GM12891 (cell line): Measurements from ENCODE around the gene UBTF. TPM values are rescaled to one million over a fixed set of nuclear protein-coding genes. Genes with fewer than 3 reads are reported as not detected.
A peak's percentile ranks its signal among the peaks of the same experiment; 100 is the strongest.

Experiments
- DNase-seq: peaks from one replicate; pipeline ENCODE4 v3.0.0; 2011; ENCODE audit warnings: low spot score; ENCODE audit not compliant: insufficient read length
- FAIRE-seq: peaks from 2 replicates; lab custom pipeline; 2011; peaks lifted over from hg19 to GRCh38; lab: Jason Lieb, UNC
- PAX5 ChIP-seq: IDR thresholded peaks from 2 replicates; pipeline ENCODE4 v1.6.1; 2011; ENCODE audit warnings: low read length, moderate library complexity, mild to moderate bottlenecking; ENCODE audit not compliant: insufficient read depth, severe bottlenecking
- POLR2A ChIP-seq: IDR thresholded peaks from 2 replicates; pipeline ENCODE4 v1.6.1; 2011; ENCODE audit warnings: low read depth, low read length, control low read depth
- POLR2AphosphoS5 ChIP-seq: IDR thresholded peaks from 2 replicates; pipeline ENCODE4 v1.6.1; 2011; ENCODE audit warnings: low read depth, low read length, control low read depth
- POU2F2 ChIP-seq: IDR thresholded peaks from 2 replicates; pipeline ENCODE4 v1.6.1; 2011; ENCODE audit warnings: low read depth, mild to moderate bottlenecking, control low read depth, low read length, moderate library complexity
- SPI1 ChIP-seq: IDR thresholded peaks from 2 replicates; pipeline ENCODE4 v1.6.1; 2011; ENCODE audit warnings: low read depth, low read length, control low read depth
- TAF1 ChIP-seq: IDR thresholded peaks from 2 replicates; pipeline ENCODE4 v1.6.1; 2011; ENCODE audit warnings: low read depth, low read length, control low read depth
- polyA plus RNA-seq: library from polyadenylated mRNA; unstranded; fragments of >200 nt; gene quantifications from one replicate; pipeline ENCODE4 v1.2.1, GENCODE V29; 2012; ENCODE audit warnings: low read depth, missing spikeins, inconsistent platforms; ENCODE audit not compliant: missing spikeins

The UBTF gene, protein sequence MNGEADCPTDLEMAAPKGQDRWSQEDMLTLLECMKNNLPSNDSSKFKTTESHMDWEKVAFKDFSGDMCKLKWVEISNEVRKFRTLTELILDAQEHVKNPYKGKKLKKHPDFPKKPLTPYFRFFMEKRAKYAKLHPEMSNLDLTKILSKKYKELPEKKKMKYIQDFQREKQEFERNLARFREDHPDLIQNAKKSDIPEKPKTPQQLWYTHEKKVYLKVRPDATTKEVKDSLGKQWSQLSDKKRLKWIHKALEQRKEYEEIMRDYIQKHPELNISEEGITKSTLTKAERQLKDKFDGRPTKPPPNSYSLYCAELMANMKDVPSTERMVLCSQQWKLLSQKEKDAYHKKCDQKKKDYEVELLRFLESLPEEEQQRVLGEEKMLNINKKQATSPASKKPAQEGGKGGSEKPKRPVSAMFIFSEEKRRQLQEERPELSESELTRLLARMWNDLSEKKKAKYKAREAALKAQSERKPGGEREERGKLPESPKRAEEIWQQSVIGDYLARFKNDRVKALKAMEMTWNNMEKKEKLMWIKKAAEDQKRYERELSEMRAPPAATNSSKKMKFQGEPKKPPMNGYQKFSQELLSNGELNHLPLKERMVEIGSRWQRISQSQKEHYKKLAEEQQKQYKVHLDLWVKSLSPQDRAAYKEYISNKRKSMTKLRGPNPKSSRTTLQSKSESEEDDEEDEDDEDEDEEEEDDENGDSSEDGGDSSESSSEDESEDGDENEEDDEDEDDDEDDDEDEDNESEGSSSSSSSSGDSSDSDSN
- polyA plus RNA-seq, result 46.6 TPM

- DNase-seq (no peak), FAIRE-seq (no peak)
- no peak for TF ChIP-seq TAF1
- no peak for TF ChIP-seq PAX5
- no peak for TF ChIP-seq SPI1
- no peak for TF ChIP-seq POLR2AphosphoS5
- TF ChIP-seq POU2F2, result no peak
- TF ChIP-seq POLR2A, result no peak
Measured at GRCh38 chr17:44219616-44220212, at the start of gene UBTF. Gene UBTF, minus strand, starts transcription at chr17:44219675. Its CDS starts 1,446 bp downstream, at chr17:44218229.

DNA sequence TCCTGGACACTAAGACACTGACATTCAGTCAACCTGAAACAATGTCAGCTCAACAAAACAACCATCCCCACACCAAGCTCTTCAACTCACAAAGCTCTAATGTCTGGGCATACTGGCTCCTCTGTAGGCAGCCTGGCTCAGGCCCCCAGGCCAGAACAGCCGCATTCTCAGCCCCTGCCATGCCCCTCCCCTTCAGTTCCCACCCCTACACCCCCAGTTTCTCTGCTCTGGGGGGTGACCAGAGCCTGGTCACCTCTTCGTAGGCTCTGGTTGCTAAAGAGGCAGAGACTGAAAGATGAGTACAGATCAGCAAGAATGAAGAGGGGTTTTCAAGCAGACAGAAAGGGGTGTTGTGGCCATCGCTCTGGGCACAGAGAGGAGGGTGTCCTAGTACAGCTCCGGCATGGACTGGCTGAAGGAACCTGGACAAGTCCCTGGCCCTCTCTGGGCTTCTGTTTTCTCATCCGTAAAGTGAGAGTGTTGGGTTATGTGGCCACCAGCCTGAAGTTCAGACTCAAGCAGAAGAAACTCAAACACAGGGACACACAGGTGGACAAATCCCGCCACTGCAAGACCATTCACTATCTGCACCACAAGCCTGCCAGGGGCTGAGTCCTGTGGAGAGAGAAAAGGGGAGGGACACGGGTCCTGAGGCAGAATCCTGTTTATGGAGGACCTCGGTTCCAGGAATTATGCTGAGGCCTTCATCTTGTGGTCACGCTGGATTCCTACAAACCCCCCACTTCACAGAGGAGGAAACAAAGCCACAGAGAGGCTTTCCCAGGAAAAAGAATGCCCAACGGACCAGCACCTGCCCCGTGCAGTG is 49.4 kb upstream of the UBTF start:
- DNase-seq (no peak), FAIRE-seq (no peak)
- no peak for TF ChIP-seq POU2F2
- no peak for TF ChIP-seq POLR2A
- no peak for TF ChIP-seq TAF1
- no peak for TF ChIP-seq PAX5
- TF ChIP-seq POLR2AphosphoS5, result no peak
- TF ChIP-seq SPI1, result no peak

GRCh38 chr17:44267818-44268490 is 48.5 kb upstream of the UBTF start, which contains the start of gene SLC4A1:
Gene SLC4A1, minus strand, starts transcription at chr17:44268135. Its CDS starts 5,269 bp downstream, at chr17:44262866.
- TF ChIP-seq PAX5 (no peak), POLR2AphosphoS5 (no peak)
- FAIRE-seq (no peak), DNase-seq (peak; percentile 12)

DNA sequence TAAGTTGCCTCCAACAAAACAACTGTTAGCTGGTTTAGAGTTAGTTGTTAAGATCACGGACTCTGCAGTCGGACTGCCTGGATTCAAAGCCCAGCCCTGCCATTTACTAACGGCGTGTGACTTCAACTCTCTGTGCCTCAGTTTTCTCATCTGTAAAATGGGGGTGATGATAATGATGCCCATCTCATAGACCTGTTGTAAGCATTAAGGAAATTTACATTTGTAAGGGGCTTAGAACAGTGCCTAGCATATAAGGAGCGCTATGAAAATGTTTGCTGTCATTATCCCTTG is 47.6 kb upstream of the UBTF start:
- TF ChIP-seq POLR2A (no peak), PAX5 (no peak), POLR2AphosphoS5 (no peak), POU2F2 (no peak), SPI1 (no peak), TAF1 (no peak)
- FAIRE-seq, result no peak
- no peak for DNase-seq

GRCh38 chr17:44266402-44267164 is 47.1 kb upstream of the UBTF start:
- DNase-seq, result peak; percentile 32
- no peak for FAIRE-seq
- TF ChIP-seq POLR2A (no peak), PAX5 (no peak), TAF1 (no peak), POLR2AphosphoS5 (no peak)

GRCh38 chr17:44263345-44263902 is 43.9 kb upstream of the UBTF start:
- TF ChIP-seq POLR2A (no peak), POU2F2 (no peak), POLR2AphosphoS5 (no peak), SPI1 (no peak), PAX5 (no peak), TAF1 (no peak)
- no peak for FAIRE-seq

DNA sequence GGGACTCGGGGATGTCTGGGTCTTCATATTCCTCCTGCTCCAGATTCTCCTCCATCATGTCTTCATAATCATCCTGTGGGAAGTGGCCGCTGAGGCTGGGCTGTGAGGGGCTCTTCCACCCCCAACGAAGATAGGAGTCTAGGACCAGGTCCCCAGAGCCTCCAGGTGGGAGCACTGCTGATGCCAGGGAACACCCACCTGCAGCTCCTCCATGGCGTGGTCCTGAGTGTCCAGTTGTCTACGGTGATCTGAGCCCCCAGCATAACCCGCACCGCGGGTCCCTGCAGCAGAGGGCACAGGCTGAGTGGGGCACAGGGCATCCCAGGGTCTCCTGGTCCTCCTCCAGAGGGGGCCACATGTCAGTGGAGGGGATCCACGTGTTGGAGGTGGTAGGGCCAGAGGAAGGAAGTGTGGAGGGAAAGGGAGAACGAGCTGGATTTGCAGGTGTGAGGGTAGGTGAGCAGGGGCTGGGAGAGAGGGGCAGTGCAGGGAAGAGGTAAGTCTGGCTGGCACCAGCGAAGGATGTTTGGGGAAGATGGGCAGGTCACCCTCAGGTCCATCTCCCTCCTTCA is 43.3 kb upstream of the UBTF start:
- DNase-seq (no peak), FAIRE-seq (no peak)
- TF ChIP-seq TAF1 (no peak), POLR2A (no peak), PAX5 (no peak), POU2F2 (no peak), SPI1 (no peak), POLR2AphosphoS5 (no peak)

More at GRCh38 chr17:44263345-44263902, 43.9 kb upstream of the UBTF start:
- DNase-seq, result no peak

DNA sequence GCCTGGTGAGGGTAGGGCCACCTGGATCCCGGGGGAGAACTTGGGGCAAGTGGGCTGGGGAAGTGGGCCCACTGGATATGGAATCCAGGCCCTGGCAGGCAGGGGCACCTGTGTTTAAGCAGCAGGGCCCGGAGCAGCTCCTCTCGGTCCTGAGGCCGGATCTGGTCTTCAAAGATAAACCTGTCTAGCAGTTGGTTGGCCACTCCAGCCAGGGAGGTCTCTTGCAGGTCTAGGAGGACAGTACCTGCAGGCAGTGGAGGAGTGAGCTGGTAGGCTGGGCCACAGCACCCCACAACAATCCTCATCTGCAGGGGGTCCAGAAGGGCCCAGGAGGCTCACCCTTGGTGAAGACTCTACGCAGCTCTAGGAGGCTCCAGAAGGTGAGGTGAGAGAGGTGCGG is 40.8 kb upstream of the UBTF start:
- FAIRE-seq (no peak), DNase-seq (no peak)
- TF ChIP-seq SPI1 (no peak), POLR2AphosphoS5 (no peak), TAF1 (no peak)
